COLO829 (cell line): ENCODE data around the gene ANKRD44.
"Not testable (repeated sequence)": the region's sequence is repeated elsewhere in the genome, so short reads cannot be mapped to it uniquely, and the experiment has no call there.

ENCODE experiments used
- DNase-seq: peaks from one replicate; pipeline ENCODE4 v3.0.0; 2012; ENCODE audit warnings: low spot score

The ANKRD44 gene

GRCh38 chr2:197258580-197258979, 52.0 kb downstream of the ANKRD44 start:
- no peak for DNase-seq

GRCh38 chr2:197256547-197257170, 53.9 kb downstream of the ANKRD44 start:
- DNase-seq, result no peak

- DNase-seq, result no peak
Measured at GRCh38 chr2:197256021-197256420, 54.6 kb downstream of the ANKRD44 start.

GRCh38 chr2:197255543-197255942, 55.0 kb downstream of the ANKRD44 start:
- DNase-seq, result no peak

- DNase-seq, result no peak
Measured at GRCh38 chr2:197254776-197255530, 55.6 kb downstream of the ANKRD44 start.

- DNase-seq, result no peak
Measured at GRCh38 chr2:197251576-197251975, 59.0 kb downstream of the ANKRD44 start.

GRCh38 chr2:197251163-197251562, 59.4 kb downstream of the ANKRD44 start:
- peak; percentile 51 for DNase-seq

GRCh38 chr2:197250084-197250397, 60.5 kb downstream of the ANKRD44 start:
- no peak for DNase-seq

- DNase-seq, result no peak
Measured at GRCh38 chr2:197249381-197250083, 61.0 kb downstream of the ANKRD44 start.

- DNase-seq, result no peak
Measured at GRCh38 chr2:197248623-197249022, 62.0 kb downstream of the ANKRD44 start.

- DNase-seq, result no peak
Measured at GRCh38 chr2:197248001-197248401, 62.6 kb downstream of the ANKRD44 start.

GRCh38 chr2:197247083-197247482, 63.5 kb downstream of the ANKRD44 start:
- peak; percentile 63 for DNase-seq

GRCh38 chr2:197245829-197246804, 64.5 kb downstream of the ANKRD44 start:
- no peak for DNase-seq

- no peak for DNase-seq
Measured at GRCh38 chr2:197244349-197244748, 66.2 kb downstream of the ANKRD44 start.

GRCh38 chr2:197242719-197243118, 67.9 kb downstream of the ANKRD44 start:
- DNase-seq, result no peak

GRCh38 chr2:197241596-197241995, 69.0 kb downstream of the ANKRD44 start:
- no peak for DNase-seq

- DNase-seq, result no peak
Measured at GRCh38 chr2:197241153-197241552, 69.4 kb downstream of the ANKRD44 start.

GRCh38 chr2:197240421-197241041, 70.0 kb downstream of the ANKRD44 start:
- DNase-seq, result no peak

- not testable (repeated sequence) for DNase-seq
Measured at GRCh38 chr2:197240018-197240417, 70.6 kb downstream of the ANKRD44 start.

GRCh38 chr2:197239434-197239833, 71.1 kb downstream of the ANKRD44 start:
- DNase-seq, result no peak

GRCh38 chr2:197238043-197238365, 72.6 kb downstream of the ANKRD44 start:
- peak; percentile 83 for DNase-seq
